ENCODE data around the gene PTRH2. TPM values are rescaled to one million over a fixed set of nuclear protein-coding genes. Genes with fewer than 3 reads are reported as not detected.

The PTRH2 gene
- total and polyA plus RNA-seq, 2 donors (not counting 3 experiments of a cell fraction or from before 2014, with no cell fraction given): 40.1 to 46.7 TPM

DNA sequence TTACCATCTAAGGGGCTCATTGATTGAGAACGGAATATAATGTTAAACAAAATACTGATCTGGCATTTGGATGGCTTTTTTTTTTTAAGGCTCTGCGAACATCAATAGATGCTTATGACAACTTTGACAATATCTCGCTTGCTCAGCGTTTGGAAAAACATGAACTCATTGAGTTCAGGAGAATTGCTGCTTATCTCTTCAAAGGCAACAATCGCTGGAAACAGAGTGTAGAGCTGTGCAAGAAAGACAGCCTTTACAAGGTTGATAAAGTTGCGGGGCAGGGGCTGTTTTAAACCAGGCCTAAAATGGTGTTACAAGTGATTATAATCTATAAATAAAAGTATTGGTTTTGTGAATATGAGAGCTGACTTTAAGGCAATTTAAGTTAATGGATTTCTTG is 22.3 kb downstream of the PTRH2 start:
- DNase-seq (ENCODE audit: low read depth, low spot score) (no peak), FAIRE-seq (no peak)
- H3K36me3 ChIP-seq (ENCODE audit: control insufficient read depth in 2 of 2, extremely low read depth in 1 of 2, insufficient read depth in 2 of 2, low read length in 2 of 2): peaks cover 17 to 63% of the 10 kb centered on the region in 2 experiments
- intact Hi-C loops (cut with micrococcal nuclease) (no loop called here), dilution Hi-C loops (cut with MboI; ENCODE audit: extremely low pct_ligation_motif_present, low sequenced_read_pairs) (no loop called here)
- ChIA-PET CTCF (interaction anchor here (4.5 kb wide), 1 partner anchor 174 kb away, joined by 25 read pairs; no protein-coding TSS in a partner anchor), POLR2A (interaction anchor here (0.7 kb wide), 1 partner anchor 159 kb away, joined by 4 read pairs; no protein-coding TSS in a partner anchor)
- no peaks in the 10 kb centered on the region for H3K4me1 ChIP-seq (ENCODE audit: control insufficient read depth, extremely low read depth, insufficient read depth, low read length)
- H3K9me3 ChIP-seq (replicated peaks; ENCODE audit: control insufficient read depth, insufficient read depth, low read length): no peaks in the 10 kb centered on the region
- H3K27ac ChIP-seq (ENCODE audit: insufficient read depth, low read depth, low read length): no peak overlapping the region
- no peak overlapping the region for H2AFZ ChIP-seq (ENCODE audit: low read depth, low read length)
- no peaks in the 10 kb centered on the region for H3K9me1 ChIP-seq (replicated peaks; ENCODE audit: control insufficient read depth, extremely low read depth, insufficient read depth, low read length)
- H3K4me2 ChIP-seq (ENCODE audit: insufficient read depth, low read length): no peak overlapping the region
- H3K4me3 ChIP-seq (replicated peaks in 1 of 3; ENCODE audit: insufficient read depth in 1 of 3, low read depth in 1 of 3, low read length in 3 of 3): no peak overlapping the region
- no peaks in the 10 kb centered on the region for H3K27me3 ChIP-seq (ENCODE audit: control insufficient read depth in 2 of 2, insufficient read depth in 2 of 2, low read length in 2 of 2)
- peaks cover 34% of the 10 kb centered on the region for H3K79me2 ChIP-seq (ENCODE audit: control insufficient read depth, insufficient read depth, low read length)
- H3K9ac ChIP-seq (replicated peaks; ENCODE audit: extremely low read depth, insufficient read depth, low read length): no peak overlapping the region
- no TSS peak for BruUV-seq (replicated peaks)
- no peaks in the 10 kb centered on the region for H4K20me1 ChIP-seq (replicated peaks; ENCODE audit: control insufficient read depth, extremely low read depth, insufficient read depth, low read length)
- no peak for TF ChIP-seq GATA2 (IDR thresholded peaks at IDR 0.05; ENCODE audit: insufficient read depth, insufficient read length, low read depth, low read length)
- TF ChIP-seq, protein P1, sequence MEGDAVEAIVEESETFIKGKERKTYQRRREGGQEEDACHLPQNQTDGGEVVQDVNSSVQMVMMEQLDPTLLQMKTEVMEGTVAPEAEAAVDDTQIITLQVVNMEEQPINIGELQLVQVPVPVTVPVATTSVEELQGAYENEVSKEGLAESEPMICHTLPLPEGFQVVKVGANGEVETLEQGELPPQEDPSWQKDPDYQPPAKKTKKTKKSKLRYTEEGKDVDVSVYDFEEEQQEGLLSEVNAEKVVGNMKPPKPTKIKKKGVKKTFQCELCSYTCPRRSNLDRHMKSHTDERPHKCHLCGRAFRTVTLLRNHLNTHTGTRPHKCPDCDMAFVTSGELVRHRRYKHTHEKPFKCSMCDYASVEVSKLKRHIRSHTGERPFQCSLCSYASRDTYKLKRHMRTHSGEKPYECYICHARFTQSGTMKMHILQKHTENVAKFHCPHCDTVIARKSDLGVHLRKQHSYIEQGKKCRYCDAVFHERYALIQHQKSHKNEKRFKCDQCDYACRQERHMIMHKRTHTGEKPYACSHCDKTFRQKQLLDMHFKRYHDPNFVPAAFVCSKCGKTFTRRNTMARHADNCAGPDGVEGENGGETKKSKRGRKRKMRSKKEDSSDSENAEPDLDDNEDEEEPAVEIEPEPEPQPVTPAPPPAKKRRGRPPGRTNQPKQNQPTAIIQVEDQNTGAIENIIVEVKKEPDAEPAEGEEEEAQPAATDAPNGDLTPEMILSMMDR (IDR thresholded peaks at IDR 0.05; ENCODE audit: extremely low read depth in 1 of 2, insufficient read depth in 1 of 2, low read depth in 1 of 2, low read length in 2 of 2): no peak
- TF ChIP-seq POLR2A (IDR thresholded peaks at IDR 0.05; ENCODE audit: low read depth, low read length): no peak
- TF ChIP-seq MYC (IDR thresholded peaks at IDR 0.05; ENCODE audit: low read depth, low read length): no peak
- no peak for TF ChIP-seq EZH2 (IDR thresholded peaks at IDR 0.05; ENCODE audit: borderline replicate concordance, low read depth, low read length, severe bottlenecking)
- TF ChIP-seq POLR2AphosphoS5 (IDR thresholded peaks at IDR 0.05; ENCODE audit: insufficient read depth, low read depth, low read length): no peak
- TF ChIP-seq FOS (IDR thresholded peaks at IDR 0.05; ENCODE audit: borderline replicate concordance, insufficient read depth, low read length): no peak
- no peak for TF ChIP-seq MAX (IDR thresholded peaks at IDR 0.05; ENCODE audit: insufficient read depth, insufficient read length)
- no peak for TF ChIP-seq JUN (IDR thresholded peaks at IDR 0.05; ENCODE audit: borderline replicate concordance, insufficient read depth, insufficient read length, low read depth)

Data from endothelial cell of umbilical vein (primary cell).